ENCODE data around the gene PSRC1.
A peak's percentile ranks its signal among the peaks of the same experiment; 100 is the strongest.
"Not testable (repeated sequence)": the region's sequence is repeated elsewhere in the genome, so short reads cannot be mapped to it uniquely, and the experiment has no call there.

PSRC1 gene

GRCh38 chr1:109282952-109283747 is at the start of gene PSRC1:
Gene PSRC1 (minus strand): TSS chr1:109283145.
- peak; percentile 97 for DNase-seq

- DNase-seq = no peak
Observed at GRCh38 chr1:109331113-109331512, 48.2 kb upstream of the PSRC1 start.

GRCh38 chr1:109327285-109327684 is 44.3 kb upstream of the PSRC1 start:
- DNase-seq = no peak

GRCh38 chr1:109322974-109323373 is 40.0 kb upstream of the PSRC1 start:
- DNase-seq = no peak

GRCh38 chr1:109319114-109319513 is 36.2 kb upstream of the PSRC1 start:
- DNase-seq = no peak

- DNase-seq = no peak
Observed at GRCh38 chr1:109316506-109316905, 33.6 kb upstream of the PSRC1 start.

- no peak for DNase-seq
Observed at GRCh38 chr1:109315288-109315687, 32.3 kb upstream of the PSRC1 start.

- peak; percentile 44 for DNase-seq
Observed at GRCh38 chr1:109314795-109315194, 31.9 kb upstream of the PSRC1 start.

GRCh38 chr1:109312978-109313775 is 30.2 kb upstream of the PSRC1 start:
- peak; percentile 28 for DNase-seq

GRCh38 chr1:109312246-109312645 is 29.3 kb upstream of the PSRC1 start:
- no peak for DNase-seq

- DNase-seq = no peak
Observed at GRCh38 chr1:109309347-109309746, 26.4 kb upstream of the PSRC1 start.

GRCh38 chr1:109307274-109308021 is 24.5 kb upstream of the PSRC1 start:
- no peak for DNase-seq

GRCh38 chr1:109306832-109307273 is 23.9 kb upstream of the PSRC1 start, which contains the start of gene MYBPHL:
Gene MYBPHL (minus strand): TSS chr1:109307011. CDS start chr1:109306991, 20 bp downstream.
- no peak for DNase-seq

- not testable (repeated sequence) for DNase-seq
Observed at GRCh38 chr1:109305991-109306390, 23.0 kb upstream of the PSRC1 start.

GRCh38 chr1:109304226-109304920 is 21.4 kb upstream of the PSRC1 start:
- no peak for DNase-seq

GRCh38 chr1:109301874-109302273 is 18.9 kb upstream of the PSRC1 start:
- DNase-seq = no peak

GRCh38 chr1:109300650-109301151 is 17.8 kb upstream of the PSRC1 start:
- DNase-seq = no peak

- peak; percentile 45 for DNase-seq
Observed at GRCh38 chr1:109299558-109300343, 16.8 kb upstream of the PSRC1 start.

- DNase-seq = peak; percentile 94
Observed at GRCh38 chr1:109298666-109299557, 16.0 kb upstream of the PSRC1 start.

- no peak for DNase-seq
Observed at GRCh38 chr1:109296782-109297181, 13.8 kb upstream of the PSRC1 start.
